GM10248 (cell line): ENCODE measurements around the gene AGMAT.

Experiments
- CTCF ChIA-PET: fragments of 300-600 bp; sonication (Branson Sonifier 250); formaldehyde crosslinking; extraction: SDS; loops from one replicate; lab custom pipeline; 2021; ENCODE audit warnings: antibody characterized with exemption; lab: Yijun Ruan, JAX
- POLR2A ChIA-PET: fragments of 350-650 bp; sonication (Branson Sonifier 250); formaldehyde crosslinking; extraction: SDS; loops from one replicate; lab custom pipeline; 2020; ENCODE audit warnings: antibody characterized with exemption; lab: Yijun Ruan, JAX
- DNase-seq: peaks from one replicate; pipeline ENCODE4 v3.0.0; 2012; ENCODE audit errors: extremely low spot score
- CTCF ChIP-seq: IDR thresholded peaks from 2 replicates; pipeline ENCODE4 v1.5.1; 2012; ENCODE audit warnings: mild to moderate bottlenecking, low read depth; ENCODE audit errors: extremely low read depth, missing control alignments, control extremely low read depth

AGMAT gene

GRCh38 chr1:15620902-15621682 is 36.2 kb upstream of the AGMAT start:
- no peak for TF ChIP-seq CTCF
- CTCF ChIA-PET: interaction anchor here (1.3 kb wide), 1 partner anchor 13 kb away, joined by 3 read pairs; no protein-coding TSS in a partner anchor
- POLR2A ChIA-PET: no interaction called here
- no peak for DNase-seq

DNA sequence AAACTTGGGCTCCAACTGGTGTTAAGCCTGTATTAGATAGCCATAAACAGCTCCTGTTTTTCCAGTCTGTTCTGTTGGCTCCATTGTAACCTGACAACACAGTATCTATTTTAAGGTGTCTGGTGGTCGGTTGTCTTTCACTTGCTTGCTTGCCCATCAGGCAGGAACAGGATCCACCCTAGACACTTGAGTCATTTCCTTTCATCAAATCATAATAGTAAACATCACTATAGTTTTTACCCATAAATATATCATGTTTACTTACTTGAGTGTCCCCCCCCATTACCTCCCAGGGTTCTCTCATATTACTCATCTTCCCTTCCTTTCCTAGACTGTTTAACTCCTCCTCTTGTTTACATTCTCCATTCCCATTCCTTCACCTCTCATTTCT is 35.3 kb upstream of the AGMAT start:
- TF ChIP-seq CTCF: no peak
- no peak for DNase-seq
- POLR2A ChIA-PET: no interaction called here
- CTCF ChIA-PET: interaction anchor here (1.3 kb wide), 1 partner anchor 14 kb away, joined by 3 read pairs; no protein-coding TSS in a partner anchor

DNA sequence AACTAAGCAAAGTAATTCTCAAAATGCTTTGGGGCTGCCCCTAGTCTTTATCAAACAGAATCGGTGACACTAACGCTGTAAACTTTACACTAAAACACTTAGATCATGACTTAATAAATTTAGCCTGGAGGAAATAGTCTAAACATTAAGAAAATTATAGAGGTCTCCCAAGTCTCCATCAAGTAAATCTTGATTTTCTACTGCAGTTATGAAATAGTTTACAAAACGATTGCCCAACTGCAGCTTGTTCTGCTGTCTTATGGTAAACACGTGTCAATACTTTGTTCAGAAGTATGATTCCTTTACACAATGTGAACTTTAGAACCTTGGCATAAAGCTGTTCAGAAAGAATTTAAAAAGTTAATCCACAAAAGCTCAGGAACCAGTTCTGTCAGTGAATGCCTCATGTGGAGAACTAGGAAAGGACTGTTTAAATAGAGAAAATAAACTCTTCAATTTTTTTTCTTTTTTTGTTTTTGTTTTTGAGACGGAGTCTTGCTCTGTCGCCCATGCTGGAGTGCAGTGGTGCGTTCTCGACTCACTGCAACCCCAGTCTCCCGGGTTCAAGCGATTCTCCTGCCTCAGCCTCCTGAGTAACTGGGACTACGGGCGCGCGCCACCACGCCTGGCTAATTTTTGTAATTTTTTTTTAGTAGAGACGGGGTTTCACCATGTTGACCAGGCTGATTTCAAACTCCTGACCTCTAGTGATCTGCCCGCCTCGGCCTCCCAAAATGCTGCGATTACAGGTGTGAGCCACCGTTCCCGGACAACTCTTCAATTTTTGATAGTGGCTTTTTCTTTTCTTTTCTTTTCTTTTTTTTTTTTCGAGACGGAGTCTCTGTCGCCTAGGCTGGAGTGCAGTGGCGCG is 34.0 kb upstream of the AGMAT start:
- TF ChIP-seq CTCF: no peak
- POLR2A ChIA-PET: interaction anchor here (1.1 kb wide), 1 partner anchor 15 kb away, joined by 3 read pairs; no protein-coding TSS in a partner anchor
- CTCF ChIA-PET: interaction anchor here (1.0 to 1.6 kb wide), 5 partner anchors 8 to 48 kb away, joined by 3 to 6 read pairs (median 4); no protein-coding TSS in a partner anchor
- DNase-seq: no peak

GRCh38 chr1:15618077-15618654 is 33.3 kb upstream of the AGMAT start:
- POLR2A ChIA-PET: interaction anchor here (0.6 to 1.1 kb wide), 3 partner anchors 9 to 15 kb away, joined by 3 to 4 read pairs (median 3); no protein-coding TSS in a partner anchor
- TF ChIP-seq CTCF: no peak
- DNase-seq: peak; percentile 71
- CTCF ChIA-PET: interaction anchor here (1.0 to 2.1 kb wide), 6 partner anchors 8 to 49 kb away, joined by 3 to 6 read pairs (median 4); no protein-coding TSS in a partner anchor

DNA sequence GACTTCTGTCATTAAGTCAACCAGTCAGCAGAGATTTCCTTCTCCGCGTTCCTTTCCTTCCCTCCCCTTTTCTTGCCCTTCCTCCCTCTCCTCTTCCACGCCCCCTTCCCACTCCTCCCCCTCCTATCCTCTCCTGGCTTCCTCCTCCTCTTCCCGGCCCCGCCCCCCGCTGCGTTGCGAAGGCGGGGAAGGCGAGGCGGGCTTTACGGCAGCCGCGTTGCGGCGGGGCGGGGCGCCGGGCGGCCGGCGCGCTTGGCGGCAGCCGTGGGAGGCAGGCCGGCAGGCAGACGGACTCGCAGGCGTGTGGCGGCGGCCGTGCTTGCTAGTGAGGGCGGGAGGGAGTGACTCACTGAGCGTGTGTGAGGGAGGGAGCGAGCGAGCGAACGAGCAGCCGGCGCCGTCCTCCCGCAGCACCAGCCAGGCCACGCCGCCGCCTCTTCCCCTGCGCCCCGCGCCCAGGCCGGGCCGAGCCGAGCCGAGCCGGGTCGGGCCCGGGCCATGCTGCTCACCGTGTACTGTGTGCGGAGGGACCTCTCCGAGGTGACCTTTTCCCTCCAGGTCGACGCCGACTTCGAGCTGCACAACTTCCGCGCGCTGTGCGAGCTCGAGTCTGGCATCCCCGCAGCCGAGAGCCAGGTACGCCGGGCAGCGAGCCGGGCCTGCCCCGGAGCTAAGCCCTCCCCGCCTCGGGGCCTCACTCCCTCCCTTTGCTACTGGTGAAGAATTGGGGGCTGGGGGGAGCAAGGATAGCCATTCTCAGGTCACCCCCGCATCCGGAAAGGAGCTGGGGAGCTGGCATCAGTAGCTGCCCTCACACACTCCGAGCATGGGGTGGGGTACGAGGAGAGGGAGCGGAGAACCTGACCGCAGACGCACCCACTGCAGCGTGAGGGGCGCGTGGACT is 32.6 kb upstream of the AGMAT start, which contains the start of gene DDI2:
Gene DDI2 (plus strand): TSS at position 286 of the 904 bp plus-strand sequence. CDS start 213 bp downstream, at position 499.
- CTCF ChIA-PET: interaction anchor here (1.0 to 2.1 kb wide), 6 partner anchors 7 to 50 kb away, joined by 3 to 6 read pairs (median 4); no protein-coding TSS in a partner anchor
- DNase-seq: peak; percentile 93
- TF ChIP-seq CTCF: no peak
- POLR2A ChIA-PET: interaction anchor here (0.6 to 1.1 kb wide), 4 partner anchors 10 to 214 kb away, joined by 3 to 8 read pairs (median 4); no protein-coding TSS in a partner anchor
